LNCAP (cell line): ENCODE measurements around the gene SOX2.

Experiments used
- CTCF ChIP-seq: fragments of 450-650 bp; IDR thresholded peaks from 2 replicates; pipeline ENCODE4 v1.5.1; 2017; ENCODE audit warnings: mild to moderate bottlenecking

Gene SOX2

GRCh38 chr3:181757694-181758306 is 46.1 kb downstream of the SOX2 start:
- TF ChIP-seq CTCF: no peak

GRCh38 chr3:181761906-181762305 is 50.2 kb downstream of the SOX2 start:
- TF ChIP-seq CTCF: no peak
